Peyer's patch (tissue), 4 donors: ENCODE results near the gene NRXN3.

Source experiments
- POLR2A ChIP-seq, 2 donors: fragments of 450-650 bp; IDR thresholded peaks; one replicate each; pipeline ENCODE4 v1.5.1; 2017; ENCODE audit warnings: antibody characterized with exemption in 2 of 2, mild to moderate bottlenecking in 2 of 2, moderate library complexity in 2 of 2
- TF ChIP-seq, protein P1 (sequence below), 6 experiments: fragments of 450-650 bp in 4 of 6; fragments of 200-600 bp in 2 of 6; sonication (generic) in 1 of 6; IDR thresholded peaks; one replicate each; pipeline ENCODE4 v1.5.1; 2017 to 2019; ENCODE audit warnings: antibody characterized with exemption in 6 of 6, mild to moderate bottlenecking in 3 of 6, moderate library complexity in 1 of 6

DNA sequence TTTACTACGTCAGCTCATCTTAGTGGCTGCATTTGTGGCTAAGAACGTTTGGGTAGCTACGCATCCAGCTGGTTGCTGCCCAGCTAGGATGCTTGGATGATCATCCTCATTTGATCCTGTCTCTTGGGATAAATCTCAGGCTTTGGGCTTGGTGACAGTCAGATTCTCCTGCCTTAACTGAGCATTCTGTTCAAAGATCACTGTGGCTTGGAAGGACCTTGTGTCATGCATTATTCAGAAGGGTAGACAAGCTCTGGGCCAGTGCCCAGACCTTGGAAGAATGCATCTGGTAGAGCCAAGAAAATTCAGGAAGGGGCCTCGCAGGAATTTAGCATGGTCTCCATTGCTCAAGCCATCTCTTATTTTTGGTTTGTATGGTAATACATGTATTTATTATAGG, 188.4 kb downstream of the NRXN3 start:
- TF ChIP-seq, protein P1, sequence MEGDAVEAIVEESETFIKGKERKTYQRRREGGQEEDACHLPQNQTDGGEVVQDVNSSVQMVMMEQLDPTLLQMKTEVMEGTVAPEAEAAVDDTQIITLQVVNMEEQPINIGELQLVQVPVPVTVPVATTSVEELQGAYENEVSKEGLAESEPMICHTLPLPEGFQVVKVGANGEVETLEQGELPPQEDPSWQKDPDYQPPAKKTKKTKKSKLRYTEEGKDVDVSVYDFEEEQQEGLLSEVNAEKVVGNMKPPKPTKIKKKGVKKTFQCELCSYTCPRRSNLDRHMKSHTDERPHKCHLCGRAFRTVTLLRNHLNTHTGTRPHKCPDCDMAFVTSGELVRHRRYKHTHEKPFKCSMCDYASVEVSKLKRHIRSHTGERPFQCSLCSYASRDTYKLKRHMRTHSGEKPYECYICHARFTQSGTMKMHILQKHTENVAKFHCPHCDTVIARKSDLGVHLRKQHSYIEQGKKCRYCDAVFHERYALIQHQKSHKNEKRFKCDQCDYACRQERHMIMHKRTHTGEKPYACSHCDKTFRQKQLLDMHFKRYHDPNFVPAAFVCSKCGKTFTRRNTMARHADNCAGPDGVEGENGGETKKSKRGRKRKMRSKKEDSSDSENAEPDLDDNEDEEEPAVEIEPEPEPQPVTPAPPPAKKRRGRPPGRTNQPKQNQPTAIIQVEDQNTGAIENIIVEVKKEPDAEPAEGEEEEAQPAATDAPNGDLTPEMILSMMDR (IDR thresholded peaks at IDR 0.05), result no peak
- TF ChIP-seq POLR2A (IDR thresholded peaks at IDR 0.05), result no peak
